ENCODE measurements around the gene PTPRN2. TPM values are rescaled to one million over a fixed set of nuclear protein-coding genes. Genes with fewer than 3 reads are reported as not detected.

Gene PTPRN2
- polyA plus RNA-seq, 1 of the 3 experiments (the other 2 are of a cell fraction): 4.0 TPM

GRCh38 chr7:158075633-158076001 lies 512.0 kb downstream of the PTPRN2 start:
- POLR2A ChIA-PET: no interaction called here
- H3K9ac ChIP-seq: no peak overlapping the region
- CTCF ChIA-PET: interaction anchor here (0.6 to 1.5 kb wide), 2 partner anchors 31 to 270 kb away, joined by 3 read pairs; no protein-coding TSS in a partner anchor

More at GRCh38 chr7:158075633-158076001, 512.0 kb downstream of the PTPRN2 start:
- TF ChIP-seq RCOR1 (IDR thresholded peaks at IDR 0.05; ENCODE audit: low read length): no peak
- TF ChIP-seq ELF1 (IDR thresholded peaks at IDR 0.05): no peak
- no peak for TF ChIP-seq USF1 (IDR thresholded peaks at IDR 0.05; ENCODE audit: borderline replicate concordance, low read depth)
- no peak for TF ChIP-seq TCF12 (IDR thresholded peaks at IDR 0.05)
- TF ChIP-seq CHD2 (IDR thresholded peaks at IDR 0.05; ENCODE audit: low read length, partially characterized antibody): no peak
- no peak for TF ChIP-seq RAD21 (IDR thresholded peaks at IDR 0.05; ENCODE audit: low read length)
- no peak for TF ChIP-seq RFX5 (IDR thresholded peaks at IDR 0.05; ENCODE audit: low read length)
- no peak for TF ChIP-seq IRF3 (IDR thresholded peaks at IDR 0.05; ENCODE audit: low read depth, low read length)
- no peak for TF ChIP-seq SIN3A (IDR thresholded peaks at IDR 0.05; ENCODE audit: borderline replicate concordance, low read depth, low read length)
- no peak for TF ChIP-seq REST (IDR thresholded peaks at IDR 0.05; ENCODE audit: low read depth, low read length)
- no peak for TF ChIP-seq MXI1 (IDR thresholded peaks at IDR 0.05; ENCODE audit: low read depth, low read length)
- no peak for TF ChIP-seq SMC3 (IDR thresholded peaks at IDR 0.05; ENCODE audit: low read depth, low read length)
- no peak for TF ChIP-seq EP300 (IDR thresholded peaks at IDR 0.05; ENCODE audit: borderline replicate concordance in 1 of 2, low read depth in 1 of 2, low read length in 1 of 2)
- TF ChIP-seq FOSL2 (IDR thresholded peaks at IDR 0.05; ENCODE audit: borderline replicate concordance, low read depth): no peak
- TF ChIP-seq FOXM1 (IDR thresholded peaks at IDR 0.05; ENCODE audit: low read depth): no peak
- no peak for TF ChIP-seq USF2 (IDR thresholded peaks at IDR 0.05; ENCODE audit: borderline replicate concordance, low read depth, low read length)
- no peak for TF ChIP-seq TEAD4 (IDR thresholded peaks at IDR 0.05; ENCODE audit: borderline replicate concordance, insufficient read depth)
- Histone ChIP-seq H3K36me3 (replicated peaks in 1 of 2; ENCODE audit: control insufficient read depth in 1 of 2, insufficient read depth in 2 of 2, low read length in 1 of 2) (no peaks in the 10 kb centered on the region), H3K4me3 (ENCODE audit: low read depth in 2 of 2, low read length in 1 of 2) (no peak overlapping the region), H3K27ac (ENCODE audit: low read depth in 2 of 2, low read length in 1 of 2) (no peak overlapping the region), H3K27me3 (ENCODE audit: insufficient read depth) (no peaks in the 10 kb centered on the region), H3K79me2 (ENCODE audit: insufficient read depth) (no peaks in the 10 kb centered on the region), H4K20me1 (ENCODE audit: insufficient read depth) (no peaks in the 10 kb centered on the region), H3F3A (replicated peaks; ENCODE audit: insufficient read depth) (no peaks in the 10 kb centered on the region), H3K4me2 (no peak overlapping the region), H3K9me2 (no peaks in the 10 kb centered on the region), H2AFZ (ENCODE audit: low read depth) (no peak overlapping the region), H3K4me1 (ENCODE audit: control insufficient read depth in 1 of 2, insufficient read depth in 2 of 2, low read depth in 1 of 2, low read length in 1 of 2) (no peaks in the 10 kb centered on the region; a peak in 1 of 4 replicates), H3K9me3 (peaks cover 7% of the 10 kb centered on the region; the same call in 1 of the 2 replicates)
- DNase-seq: peak; percentile 38
- 55% methylated on average over 16 of the region's 17 CpGs for WGBS (ENCODE audit: low lambda C conversion rate)
